Upper lobe of left lung (tissue), 4 donors: ENCODE results near the gene ITPK1.
"Not testable (repeated sequence)": the region's sequence is repeated elsewhere in the genome, so short reads cannot be mapped to it uniquely, and the experiment has no call there.

ENCODE experiments used
- EP300 ChIP-seq, 4 donors: sonication (generic); formaldehyde crosslinking; IDR thresholded peaks; one replicate each; pipeline ENCODE4 v1.5.1; 2017; ENCODE audit warnings: antibody characterized with exemption in 4 of 4, control low read depth in 2 of 4
- POLR2A ChIP-seq, 4 donors: fragments of 450-650 bp; IDR thresholded peaks; one replicate each; pipeline ENCODE4 v1.5.1; 2016 to 2017; ENCODE audit warnings: antibody characterized with exemption in 4 of 4, mild to moderate bottlenecking in 2 of 4
- POLR2AphosphoS5 ChIP-seq, 2 donors: sonication (generic); formaldehyde crosslinking; IDR thresholded peaks; one replicate each; pipeline ENCODE4 v1.5.1; 2017; ENCODE audit warnings: antibody characterized with exemption in 2 of 2
- TF ChIP-seq, protein P1 (sequence below), 6 experiments: fragments of 450-650 bp in 4 of 6; fragments of 200-600 bp in 2 of 6; sonication (generic) in 2 of 6; IDR thresholded peaks; one replicate each; pipeline ENCODE4 v1.5.1; 2016 to 2019; ENCODE audit warnings: antibody characterized with exemption in 6 of 6

DNA sequence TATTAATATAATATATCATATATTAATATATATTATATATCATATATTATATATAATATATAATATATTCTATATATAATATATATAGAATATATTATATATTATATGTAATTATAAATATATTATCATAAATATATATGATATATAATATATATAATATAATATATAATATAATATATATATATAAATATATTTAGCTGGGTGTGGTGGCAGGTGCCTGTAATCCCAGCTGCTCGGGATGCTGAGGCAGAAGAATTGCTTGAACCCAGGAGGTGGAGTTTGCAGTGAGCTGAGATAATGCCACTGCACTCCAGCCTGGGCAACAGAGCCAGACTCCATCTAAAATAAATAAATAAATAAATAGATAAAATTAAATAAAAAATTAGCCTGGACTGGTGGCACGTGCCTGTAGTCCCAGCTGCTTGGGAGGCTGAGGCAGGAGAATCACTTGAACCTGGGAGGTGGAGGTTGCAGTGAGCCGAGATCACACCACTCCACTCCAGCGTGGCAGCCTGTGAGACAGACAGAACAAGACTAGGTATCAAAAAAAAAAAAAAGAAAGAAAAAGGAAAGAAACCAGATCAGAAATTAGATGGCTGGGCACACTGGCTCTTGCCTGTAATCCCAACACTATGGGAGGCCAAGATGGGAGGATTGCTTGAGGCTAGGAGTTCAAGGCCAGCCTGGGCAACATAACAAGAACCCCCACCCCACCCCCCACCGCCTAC lies 44.1 kb upstream of the ITPK1 start:
- TF ChIP-seq, protein P1, sequence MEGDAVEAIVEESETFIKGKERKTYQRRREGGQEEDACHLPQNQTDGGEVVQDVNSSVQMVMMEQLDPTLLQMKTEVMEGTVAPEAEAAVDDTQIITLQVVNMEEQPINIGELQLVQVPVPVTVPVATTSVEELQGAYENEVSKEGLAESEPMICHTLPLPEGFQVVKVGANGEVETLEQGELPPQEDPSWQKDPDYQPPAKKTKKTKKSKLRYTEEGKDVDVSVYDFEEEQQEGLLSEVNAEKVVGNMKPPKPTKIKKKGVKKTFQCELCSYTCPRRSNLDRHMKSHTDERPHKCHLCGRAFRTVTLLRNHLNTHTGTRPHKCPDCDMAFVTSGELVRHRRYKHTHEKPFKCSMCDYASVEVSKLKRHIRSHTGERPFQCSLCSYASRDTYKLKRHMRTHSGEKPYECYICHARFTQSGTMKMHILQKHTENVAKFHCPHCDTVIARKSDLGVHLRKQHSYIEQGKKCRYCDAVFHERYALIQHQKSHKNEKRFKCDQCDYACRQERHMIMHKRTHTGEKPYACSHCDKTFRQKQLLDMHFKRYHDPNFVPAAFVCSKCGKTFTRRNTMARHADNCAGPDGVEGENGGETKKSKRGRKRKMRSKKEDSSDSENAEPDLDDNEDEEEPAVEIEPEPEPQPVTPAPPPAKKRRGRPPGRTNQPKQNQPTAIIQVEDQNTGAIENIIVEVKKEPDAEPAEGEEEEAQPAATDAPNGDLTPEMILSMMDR (IDR thresholded peaks at IDR 0.05): not testable (repeated sequence)
- not testable (repeated sequence) for TF ChIP-seq EP300, POLR2A, POLR2AphosphoS5 (IDR thresholded peaks at IDR 0.05)
